Measurements from ENCODE around the gene WDR88. TPM values are rescaled to one million over a fixed set of nuclear protein-coding genes. Genes with fewer than 3 reads are reported as not detected.
"Not testable (repeated sequence)": the region's sequence is repeated elsewhere in the genome, so short reads cannot be mapped to it uniquely, and the experiment has no call there.

The WDR88 gene
- total RNA-seq, 1 donor from 2014 or later: not detected

DNA sequence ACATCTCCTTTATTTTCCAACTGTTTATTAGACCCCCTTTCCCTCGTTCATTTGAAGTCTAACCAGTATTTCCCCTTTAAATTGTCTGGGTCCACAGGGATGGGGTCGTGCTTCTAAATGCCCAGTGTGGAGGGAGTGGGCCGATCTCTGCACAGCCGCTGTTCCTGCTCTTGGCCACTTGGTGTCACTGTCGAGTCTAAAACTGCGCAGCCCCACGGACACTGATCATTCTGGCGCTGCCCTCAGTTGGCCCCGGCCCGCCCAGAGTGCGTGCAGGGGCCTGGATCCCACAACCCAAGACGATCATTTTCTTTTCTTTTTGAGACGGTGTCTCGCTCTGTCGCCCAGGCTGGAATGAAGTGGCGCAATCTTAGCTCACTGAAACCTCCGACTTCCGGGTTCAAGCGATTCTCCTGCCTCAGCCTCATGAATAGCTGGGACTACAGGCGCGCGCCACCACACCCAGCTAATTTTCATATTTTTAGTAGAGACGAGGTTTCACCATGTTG, 12.0 kb downstream of the WDR88 start:
- intact Hi-C loops (cut with DNase I): no loop called here
- Histone ChIP-seq H3K4me3 (no peak overlapping the region), H3K27ac (no peak overlapping the region), H3K9me3 (no peaks in the 10 kb centered on the region), H3K4me1 (peaks cover 6% of the 10 kb centered on the region), H3K27me3 (ENCODE audit: low read depth) (no peaks in the 10 kb centered on the region), H3K36me3 (no peaks in the 10 kb centered on the region)
- ATAC-seq (peak; percentile 96 to 97), DNase-seq (peak; percentile 72)
- TF ChIP-seq, protein P1, sequence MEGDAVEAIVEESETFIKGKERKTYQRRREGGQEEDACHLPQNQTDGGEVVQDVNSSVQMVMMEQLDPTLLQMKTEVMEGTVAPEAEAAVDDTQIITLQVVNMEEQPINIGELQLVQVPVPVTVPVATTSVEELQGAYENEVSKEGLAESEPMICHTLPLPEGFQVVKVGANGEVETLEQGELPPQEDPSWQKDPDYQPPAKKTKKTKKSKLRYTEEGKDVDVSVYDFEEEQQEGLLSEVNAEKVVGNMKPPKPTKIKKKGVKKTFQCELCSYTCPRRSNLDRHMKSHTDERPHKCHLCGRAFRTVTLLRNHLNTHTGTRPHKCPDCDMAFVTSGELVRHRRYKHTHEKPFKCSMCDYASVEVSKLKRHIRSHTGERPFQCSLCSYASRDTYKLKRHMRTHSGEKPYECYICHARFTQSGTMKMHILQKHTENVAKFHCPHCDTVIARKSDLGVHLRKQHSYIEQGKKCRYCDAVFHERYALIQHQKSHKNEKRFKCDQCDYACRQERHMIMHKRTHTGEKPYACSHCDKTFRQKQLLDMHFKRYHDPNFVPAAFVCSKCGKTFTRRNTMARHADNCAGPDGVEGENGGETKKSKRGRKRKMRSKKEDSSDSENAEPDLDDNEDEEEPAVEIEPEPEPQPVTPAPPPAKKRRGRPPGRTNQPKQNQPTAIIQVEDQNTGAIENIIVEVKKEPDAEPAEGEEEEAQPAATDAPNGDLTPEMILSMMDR (IDR thresholded peaks at IDR 0.05): peak; percentile 94

DNA sequence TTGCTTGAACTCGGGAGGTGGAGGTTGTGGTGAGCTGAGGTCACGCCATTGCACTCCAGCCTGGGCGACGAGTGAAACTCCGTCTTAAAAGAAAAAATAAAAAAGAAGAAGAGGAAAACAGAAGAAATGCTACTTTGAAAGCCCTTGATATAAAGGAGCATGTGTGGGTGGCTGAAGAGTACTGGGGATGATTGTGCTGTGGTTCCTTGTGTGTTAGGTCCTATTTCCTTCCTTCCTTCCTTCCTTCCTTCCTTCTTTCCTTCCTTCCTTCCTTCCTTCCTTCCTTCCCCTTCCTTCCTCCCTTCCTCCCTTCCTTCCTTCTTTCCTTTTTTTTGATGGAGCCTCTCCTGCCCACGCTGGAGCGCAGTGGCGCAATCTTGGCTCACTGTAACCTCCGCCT, 14.3 kb downstream of the WDR88 start:
- Histone ChIP-seq H3K27ac (no peak overlapping the region), H3K36me3 (no peaks in the 10 kb centered on the region), H3K9me3 (no peaks in the 10 kb centered on the region), H3K27me3 (ENCODE audit: low read depth) (no peaks in the 10 kb centered on the region), H3K4me3 (no peak overlapping the region), H3K4me1 (peaks cover 6% of the 10 kb centered on the region)
- TF ChIP-seq, protein P1 (IDR thresholded peaks at IDR 0.05): no peak
- DNase-seq (no peak), ATAC-seq (no peak)
- intact Hi-C loops (cut with DNase I): no loop called here

DNA sequence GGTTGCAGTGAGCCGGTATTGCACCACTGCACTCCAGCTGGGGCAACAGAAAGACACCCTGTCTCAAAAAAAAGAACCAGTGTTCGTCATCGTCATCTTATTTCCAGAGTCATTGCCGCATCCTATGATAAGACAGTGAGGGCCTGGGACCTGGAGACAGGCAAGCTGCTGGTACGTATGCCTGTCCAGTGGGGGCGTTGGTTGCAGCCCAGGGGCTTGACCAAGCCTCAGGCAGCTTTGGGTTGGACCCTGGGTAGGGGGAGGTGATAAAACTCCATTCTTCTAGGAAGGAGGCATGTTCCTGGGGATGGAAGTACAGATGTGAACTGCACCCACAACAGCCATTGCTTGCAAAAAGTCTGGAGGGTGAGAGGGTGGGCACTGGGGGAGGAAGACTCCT, 15.6 kb downstream of the WDR88 start:
- no peak overlapping the region for H3K4me3 ChIP-seq
- TF ChIP-seq, protein P1 (IDR thresholded peaks at IDR 0.05): no peak
- no peaks in the 10 kb centered on the region for H3K27me3 ChIP-seq (ENCODE audit: low read depth)
- no peaks in the 10 kb centered on the region for H3K36me3 ChIP-seq
- no peak for ATAC-seq
- H3K9me3 ChIP-seq: no peaks in the 10 kb centered on the region
- no peak for DNase-seq
- no peak overlapping the region for H3K27ac ChIP-seq
- intact Hi-C loops (cut with DNase I): no loop called here
- peaks cover 6% of the 10 kb centered on the region for H3K4me1 ChIP-seq

DNA sequence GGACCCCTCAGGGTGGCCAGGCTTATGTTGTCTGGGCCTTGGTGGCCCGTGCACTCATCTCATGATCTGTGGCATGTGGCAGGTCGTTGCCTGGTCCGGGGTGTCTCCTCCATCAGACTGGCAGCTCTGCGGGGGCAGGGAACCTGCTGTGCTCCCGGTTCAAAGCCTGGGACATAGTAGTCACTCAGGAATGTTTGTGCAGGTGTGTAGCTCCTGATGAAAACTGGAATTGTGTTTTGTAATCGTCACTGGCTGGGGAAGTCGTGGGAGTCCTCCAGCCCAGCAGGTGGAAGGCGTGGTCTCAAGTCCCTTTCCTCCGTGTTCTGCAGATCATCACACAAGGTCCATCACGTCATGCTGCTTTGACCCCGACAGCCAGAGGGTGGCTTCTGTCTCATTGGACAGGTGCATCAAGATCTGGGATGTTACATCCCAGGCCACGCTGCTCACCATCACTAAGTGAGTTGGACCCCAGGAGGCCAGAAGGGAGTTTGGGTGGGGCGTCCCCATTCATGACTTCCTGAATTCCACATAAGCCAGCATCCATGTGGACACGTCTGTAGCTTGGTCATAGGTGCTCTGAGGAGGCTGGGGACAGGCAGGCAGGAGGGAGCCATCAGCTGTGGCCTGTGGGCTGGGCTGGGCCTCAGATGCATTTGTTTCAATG, 19.1 kb downstream of the WDR88 start:
- no peaks in the 10 kb centered on the region for H3K9me3 ChIP-seq
- H3K27me3 ChIP-seq (ENCODE audit: low read depth): no peaks in the 10 kb centered on the region
- intact Hi-C loops (cut with DNase I): no loop called here
- H3K27ac ChIP-seq: no peak overlapping the region
- TF ChIP-seq, protein P1 (IDR thresholded peaks at IDR 0.05): no peak
- ATAC-seq (no peak), DNase-seq (no peak)
- H3K36me3 ChIP-seq: no peaks in the 10 kb centered on the region
- H3K4me3 ChIP-seq: no peak overlapping the region
- no peaks in the 10 kb centered on the region for H3K4me1 ChIP-seq

DNA sequence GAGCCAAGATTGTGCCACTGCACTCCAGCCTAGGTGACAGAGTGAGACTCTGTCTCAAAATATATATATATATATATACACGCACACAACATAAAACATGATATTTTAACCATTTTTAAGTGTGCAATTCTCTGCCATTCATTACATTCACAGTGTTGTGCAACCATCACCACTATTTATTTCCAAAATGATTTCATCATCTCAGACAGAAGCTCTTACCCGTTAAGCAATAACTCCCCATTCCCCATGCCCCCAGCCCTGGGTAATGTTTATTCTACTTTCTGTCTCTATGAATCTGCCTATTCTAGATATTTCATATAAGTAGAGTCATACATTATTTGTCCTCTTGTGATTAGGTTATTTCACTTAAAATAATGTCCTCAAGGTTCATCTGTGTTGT, 20.3 kb downstream of the WDR88 start:
- DNase-seq: no peak
- intact Hi-C loops (cut with DNase I): no loop called here
- ATAC-seq: no peak
- TF ChIP-seq, protein P1 (IDR thresholded peaks at IDR 0.05): no peak
- Histone ChIP-seq H3K4me1 (no peaks in the 10 kb centered on the region), H3K36me3 (no peaks in the 10 kb centered on the region), H3K4me3 (no peak overlapping the region), H3K27ac (no peak overlapping the region), H3K27me3 (ENCODE audit: low read depth) (no peaks in the 10 kb centered on the region), H3K9me3 (no peaks in the 10 kb centered on the region)

DNA sequence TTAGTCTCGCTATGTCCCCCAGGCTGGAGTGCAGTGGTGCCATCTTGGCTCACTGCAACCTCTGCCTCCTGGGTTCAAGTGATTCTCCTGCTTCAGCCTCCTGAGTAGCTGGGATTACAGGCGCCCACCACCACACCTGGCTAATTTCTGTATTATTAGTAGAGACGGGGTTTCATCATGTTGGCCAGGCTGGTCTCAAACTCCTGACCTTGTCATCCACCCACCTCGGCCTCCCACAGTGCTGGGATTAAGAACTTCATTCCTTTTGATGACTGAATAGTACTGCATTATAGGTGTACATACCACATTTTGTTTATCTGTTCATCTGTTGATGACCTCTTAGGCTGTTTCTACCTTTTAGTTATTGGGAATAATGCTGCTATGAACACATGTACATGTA, 20.7 kb downstream of the WDR88 start:
- DNase-seq; H3K4me1 ChIP-seq; ATAC-seq; H3K4me3 ChIP-seq; intact Hi-C loops (cut with DNase I); H3K27me3 ChIP-seq (ENCODE audit: low read depth); H3K36me3 ChIP-seq; H3K9me3 ChIP-seq; H3K27ac ChIP-seq: not testable (repeated sequence)

DNA sequence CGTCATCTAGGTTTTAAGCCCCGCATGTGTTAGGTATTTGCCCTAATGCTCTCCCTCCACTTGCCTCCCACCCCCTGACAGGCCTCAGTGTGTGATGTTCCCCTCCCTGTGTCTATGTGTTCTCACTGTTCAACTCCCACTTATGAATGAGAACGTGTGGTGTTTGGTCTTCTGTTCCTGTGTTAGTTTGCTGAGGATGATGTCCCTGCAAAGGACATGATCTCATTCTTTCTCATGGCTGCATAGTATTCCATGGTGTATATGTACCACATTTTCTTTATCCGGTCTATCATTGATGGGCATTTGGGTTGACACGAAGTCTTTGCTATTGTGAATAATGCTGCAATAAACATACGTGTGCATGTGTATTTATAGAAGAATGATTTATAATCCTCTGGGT, 22.4 kb downstream of the WDR88 start:
- intact Hi-C loops (cut with DNase I); ATAC-seq; DNase-seq; H3K27me3 ChIP-seq (ENCODE audit: low read depth); H3K27ac ChIP-seq; H3K4me1 ChIP-seq; H3K9me3 ChIP-seq; H3K4me3 ChIP-seq; H3K36me3 ChIP-seq: not testable (repeated sequence)
